ENCODE data around the gene CCDC78.
A peak's percentile ranks its signal among the peaks of the same experiment; 100 is the strongest.

Gene CCDC78

GRCh38 chr16:683396-684070, 42.7 kb downstream of the CCDC78 start:
- no peaks in the 10 kb centered on the region for H3K9me3 ChIP-seq (ENCODE audit: control insufficient read depth, low read length)
- H2AFZ ChIP-seq = no peak overlapping the region
- H3K27ac ChIP-seq = peak overlapping the region; percentile 39
- H3K27me3 ChIP-seq (ENCODE audit: control insufficient read depth, insufficient read depth, low read length) = no peaks in the 10 kb centered on the region
- H3K9ac ChIP-seq = no peak overlapping the region
- peaks cover 8% of the 10 kb centered on the region for H3K79me2 ChIP-seq
- H3K4me1 ChIP-seq = peaks cover 9% of the 10 kb centered on the region
- no peak for TF ChIP-seq CTCF (IDR thresholded peaks at IDR 0.05)
- H3K4me2 ChIP-seq (ENCODE audit: low read length) = peak overlapping the region; percentile 76
- no peaks in the 10 kb centered on the region for H3K36me3 ChIP-seq (ENCODE audit: control insufficient read depth, insufficient read depth, low read length)
- peak overlapping the region; percentile 38 for H3K4me3 ChIP-seq (ENCODE audit: low read depth, low read length)

GRCh38 chr16:682493-683395, 43.5 kb downstream of the CCDC78 start:
- Histone ChIP-seq H3K4me1 (peaks cover 9% of the 10 kb centered on the region), H3K27ac (no peak overlapping the region), H3K36me3 (ENCODE audit: control insufficient read depth, insufficient read depth, low read length) (no peaks in the 10 kb centered on the region), H3K4me2 (ENCODE audit: low read length) (peak overlapping the region; percentile 76), H3K9ac (no peak overlapping the region), H2AFZ (no peak overlapping the region), H3K9me3 (ENCODE audit: control insufficient read depth, low read length) (no peaks in the 10 kb centered on the region), H3K79me2 (peaks cover 8% of the 10 kb centered on the region), H3K4me3 (ENCODE audit: low read depth, low read length) (no peak overlapping the region), H3K27me3 (ENCODE audit: control insufficient read depth, insufficient read depth, low read length) (no peaks in the 10 kb centered on the region)
- TF ChIP-seq CTCF (IDR thresholded peaks at IDR 0.05) = no peak

GRCh38 chr16:681746-682427, 44.4 kb downstream of the CCDC78 start:
- Histone ChIP-seq H3K4me2 (ENCODE audit: low read length) (peak overlapping the region; percentile 11), H2AFZ (no peak overlapping the region), H3K27me3 (ENCODE audit: control insufficient read depth, insufficient read depth, low read length) (no peaks in the 10 kb centered on the region), H3K27ac (peak overlapping the region; percentile 79), H3K9me3 (ENCODE audit: control insufficient read depth, low read length) (no peaks in the 10 kb centered on the region), H3K79me2 (peaks cover 8% of the 10 kb centered on the region), H3K9ac (no peak overlapping the region), H3K36me3 (ENCODE audit: control insufficient read depth, insufficient read depth, low read length) (no peaks in the 10 kb centered on the region), H3K4me3 (ENCODE audit: low read depth, low read length) (peak overlapping the region; percentile 77), H3K4me1 (peaks cover 9% of the 10 kb centered on the region)
- no peak for TF ChIP-seq CTCF (IDR thresholded peaks at IDR 0.05)

- Histone ChIP-seq H2AFZ (no peak overlapping the region), H3K79me2 (peaks cover 8% of the 10 kb centered on the region), H3K36me3 (ENCODE audit: control insufficient read depth, insufficient read depth, low read length) (no peaks in the 10 kb centered on the region), H3K4me3 (ENCODE audit: low read depth, low read length) (peak overlapping the region; percentile 77), H3K4me2 (ENCODE audit: low read length) (peak overlapping the region; percentile 79), H3K4me1 (peaks cover 9% of the 10 kb centered on the region), H3K27me3 (ENCODE audit: control insufficient read depth, insufficient read depth, low read length) (no peaks in the 10 kb centered on the region), H3K27ac (peak overlapping the region; percentile 79), H3K9ac (peak overlapping the region; percentile 73), H3K9me3 (ENCODE audit: control insufficient read depth, low read length) (no peaks in the 10 kb centered on the region)
- TF ChIP-seq CTCF (IDR thresholded peaks at IDR 0.05) = peak; percentile 21
Observed at GRCh38 chr16:680967-681745, 45.1 kb downstream of the CCDC78 start.

Measured in parathyroid adenoma (tissue), 2 donors.